Kidney epithelial cell (primary cell): ENCODE results near the gene ZNF521. TPM values are rescaled to one million over a fixed set of nuclear protein-coding genes. Genes with fewer than 3 reads are reported as not detected.

ENCODE experiments used
- DNase-seq: peaks from one replicate; pipeline ENCODE4 v3.0.0-alpha.2; 2010; ENCODE audit warnings: low read depth
- H3K27me3 ChIP-seq: 2 replicates; pipeline ENCODE4 v1.6.0; 2011; ENCODE audit warnings: low read length; ENCODE audit not compliant: control insufficient read depth, insufficient read depth
- H3K36me3 ChIP-seq: 2 replicates; pipeline ENCODE4 v1.5.1; 2011; ENCODE audit warnings: low read length; ENCODE audit not compliant: control insufficient read depth, insufficient read depth
- H3K4me3 ChIP-seq: 2 replicates; pipeline ENCODE4 v1.5.1; 2011; ENCODE audit warnings: low read depth, mild to moderate bottlenecking, control low read depth, low read length
- total RNA-seq: library from RNA; depleted of rRNA; stranded (reverse); fragments of >200 nt; gene quantifications from 2 replicates; pipeline ENCODE4 v1.2.3, GENCODE V29; 2015
- TF ChIP-seq, protein P1 (sequence below): IDR thresholded peaks from 2 replicates; pipeline ENCODE4 v1.5.1; 2011; ENCODE audit warnings: mild to moderate bottlenecking, moderate library complexity, low read length, control low read depth, inconsistent platforms; ENCODE audit not compliant: insufficient read depth, poor library complexity, severe bottlenecking

The ZNF521 gene
- total RNA-seq, 1 donor from 2014 or later, result 6.0 TPM

DNA sequence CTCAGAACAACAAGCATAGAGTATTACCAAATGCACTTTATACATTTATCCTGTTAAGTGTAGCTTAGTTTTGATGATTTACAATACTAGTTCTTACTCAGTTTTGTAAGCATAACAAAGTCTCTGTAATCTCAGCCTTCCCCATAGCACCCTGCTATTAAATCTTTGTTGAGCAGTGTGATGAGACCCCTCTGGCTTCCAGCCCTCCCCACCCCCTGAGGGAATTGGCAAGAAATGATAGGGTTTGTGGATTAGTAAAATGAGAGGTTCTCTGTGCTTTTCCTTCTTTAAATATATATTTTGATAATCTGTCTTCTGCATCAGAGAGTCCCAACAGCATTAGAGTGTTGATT, 37.2 kb downstream of the ZNF521 start:
- no peaks in the 10 kb centered on the region for H3K27me3 ChIP-seq
- TF ChIP-seq, protein P1, sequence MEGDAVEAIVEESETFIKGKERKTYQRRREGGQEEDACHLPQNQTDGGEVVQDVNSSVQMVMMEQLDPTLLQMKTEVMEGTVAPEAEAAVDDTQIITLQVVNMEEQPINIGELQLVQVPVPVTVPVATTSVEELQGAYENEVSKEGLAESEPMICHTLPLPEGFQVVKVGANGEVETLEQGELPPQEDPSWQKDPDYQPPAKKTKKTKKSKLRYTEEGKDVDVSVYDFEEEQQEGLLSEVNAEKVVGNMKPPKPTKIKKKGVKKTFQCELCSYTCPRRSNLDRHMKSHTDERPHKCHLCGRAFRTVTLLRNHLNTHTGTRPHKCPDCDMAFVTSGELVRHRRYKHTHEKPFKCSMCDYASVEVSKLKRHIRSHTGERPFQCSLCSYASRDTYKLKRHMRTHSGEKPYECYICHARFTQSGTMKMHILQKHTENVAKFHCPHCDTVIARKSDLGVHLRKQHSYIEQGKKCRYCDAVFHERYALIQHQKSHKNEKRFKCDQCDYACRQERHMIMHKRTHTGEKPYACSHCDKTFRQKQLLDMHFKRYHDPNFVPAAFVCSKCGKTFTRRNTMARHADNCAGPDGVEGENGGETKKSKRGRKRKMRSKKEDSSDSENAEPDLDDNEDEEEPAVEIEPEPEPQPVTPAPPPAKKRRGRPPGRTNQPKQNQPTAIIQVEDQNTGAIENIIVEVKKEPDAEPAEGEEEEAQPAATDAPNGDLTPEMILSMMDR, result no peak
- no peaks in the 10 kb centered on the region for H3K36me3 ChIP-seq
- DNase-seq, result no peak
- no peak overlapping the region for H3K4me3 ChIP-seq

DNA sequence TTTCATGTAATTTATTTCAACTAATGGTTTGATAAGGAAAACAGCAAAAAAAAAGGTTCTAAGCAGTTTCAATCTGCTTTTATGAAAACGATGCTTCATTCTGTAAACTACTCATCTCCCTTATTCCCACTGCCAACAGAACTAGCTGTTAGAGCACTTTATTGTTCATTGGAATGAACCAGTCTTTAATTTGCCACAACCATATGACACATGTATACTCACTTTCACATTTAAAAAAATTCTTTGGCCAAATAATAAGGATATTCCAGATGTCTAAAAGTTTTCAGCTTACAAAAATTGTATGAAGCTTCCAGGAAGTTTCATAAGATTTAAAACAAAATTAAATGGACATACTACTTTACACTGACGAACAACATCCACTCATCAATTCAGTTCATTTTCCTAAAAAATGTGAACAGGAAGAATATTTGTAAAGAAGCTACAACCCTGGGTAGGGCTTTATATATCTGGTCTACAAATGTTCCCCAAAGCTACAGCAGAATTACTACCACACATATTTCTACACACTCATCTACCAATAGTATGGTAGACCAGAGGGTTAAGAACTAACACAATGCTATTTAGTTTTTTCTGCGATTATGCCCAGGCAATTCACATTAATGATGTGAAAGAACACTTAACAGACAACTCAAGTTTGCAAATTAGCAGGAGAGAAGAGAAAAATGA, 37.7 kb downstream of the ZNF521 start:
- DNase-seq, result no peak
- TF ChIP-seq, protein P1, result no peak
- Histone ChIP-seq H3K27me3 (no peaks in the 10 kb centered on the region), H3K36me3 (no peaks in the 10 kb centered on the region), H3K4me3 (no peak overlapping the region)

DNA sequence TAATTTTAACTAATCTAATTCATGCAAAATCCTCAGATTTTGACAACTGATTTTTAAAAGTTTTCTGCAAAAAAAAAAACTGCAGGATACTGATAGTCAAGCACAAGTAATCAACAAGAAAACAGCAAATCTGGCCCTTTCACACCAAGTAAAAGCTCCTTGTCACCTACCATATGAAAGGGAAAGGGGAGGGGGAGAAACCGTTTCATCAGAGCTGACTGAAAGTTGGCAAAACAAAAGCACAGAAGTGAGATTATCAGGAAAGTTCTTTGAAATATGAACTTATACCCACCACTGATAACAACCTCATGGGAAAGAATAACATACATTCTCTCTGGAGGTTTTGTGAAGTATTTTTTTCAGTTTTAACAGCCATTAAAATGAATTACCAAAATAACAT, 38.7 kb downstream of the ZNF521 start:
- Histone ChIP-seq H3K27me3 (no peaks in the 10 kb centered on the region), H3K36me3 (no peaks in the 10 kb centered on the region), H3K4me3 (no peak overlapping the region)
- DNase-seq, result no peak
- TF ChIP-seq, protein P1, result no peak

DNA sequence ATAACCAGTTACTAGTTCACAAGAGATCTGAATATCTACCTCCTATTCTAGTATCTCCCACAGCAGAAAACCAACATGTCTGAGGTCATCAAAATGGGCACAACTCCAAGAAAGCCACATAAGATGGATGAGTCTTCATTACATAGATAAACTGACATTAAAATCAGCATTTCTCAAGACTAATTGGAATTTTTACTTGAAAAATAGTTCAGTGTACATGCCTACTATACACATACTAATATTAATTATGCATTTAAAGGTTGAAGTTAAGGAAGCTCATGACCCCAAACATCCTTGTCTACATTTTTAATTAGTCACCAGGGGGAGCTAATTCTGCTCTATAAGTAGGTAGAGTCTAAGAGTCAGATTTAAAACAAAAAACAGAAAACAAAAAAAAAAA, 41.9 kb downstream of the ZNF521 start:
- Histone ChIP-seq H3K4me3 (no peak overlapping the region), H3K27me3 (no peaks in the 10 kb centered on the region), H3K36me3 (no peaks in the 10 kb centered on the region)
- TF ChIP-seq, protein P1, result no peak
- peak; percentile 12 for DNase-seq

DNA sequence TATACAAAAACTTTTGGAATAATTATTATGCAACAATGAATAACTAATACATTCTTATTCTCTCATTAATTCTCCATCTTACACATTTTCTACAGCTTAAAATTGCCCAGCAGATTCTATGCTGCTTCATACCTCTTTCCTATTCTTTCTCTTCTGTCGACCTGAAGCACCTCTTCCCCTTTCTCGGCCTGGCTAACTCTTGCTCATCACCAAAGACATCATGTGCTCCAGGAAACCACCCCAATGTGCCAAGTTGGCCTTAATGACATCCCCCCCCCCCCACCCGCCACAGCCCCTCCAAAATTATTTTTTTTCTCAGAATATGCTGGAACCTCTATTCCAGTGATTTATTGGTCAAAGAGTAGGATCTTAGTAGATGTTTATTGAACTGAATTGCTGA, 43.6 kb downstream of the ZNF521 start:
- no peaks in the 10 kb centered on the region for H3K27me3 ChIP-seq
- no peak for DNase-seq
- TF ChIP-seq, protein P1, result no peak

DNA sequence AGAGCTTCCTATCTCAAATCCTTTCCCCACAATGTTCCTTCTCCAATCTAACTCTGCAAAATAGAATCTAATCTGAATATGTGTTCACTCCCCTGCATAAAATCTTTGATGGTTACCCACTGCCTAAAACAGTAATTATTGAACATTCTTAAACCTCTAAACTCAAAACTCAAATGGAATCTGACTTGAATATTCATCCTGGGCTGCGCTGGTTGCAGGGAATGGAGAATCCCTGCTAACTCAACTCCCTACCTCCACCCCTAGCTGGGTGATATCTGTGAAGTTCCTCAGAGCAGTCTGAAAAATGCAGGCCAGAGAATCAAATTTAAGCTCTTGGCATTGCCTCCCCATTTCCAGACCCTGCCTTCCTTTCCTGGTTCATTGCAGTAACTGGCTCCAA, 44.8 kb downstream of the ZNF521 start:
- TF ChIP-seq, protein P1, result no peak
- no peaks in the 10 kb centered on the region for H3K36me3 ChIP-seq
- H3K4me3 ChIP-seq, result no peak overlapping the region
- DNase-seq, result no peak
- no peaks in the 10 kb centered on the region for H3K27me3 ChIP-seq

More for the DNA sequence above, 43.6 kb downstream of the ZNF521 start:
- Histone ChIP-seq H3K4me3 (no peak overlapping the region), H3K36me3 (no peaks in the 10 kb centered on the region)
